HEK293T (cell line): ENCODE measurements around the gene MMP2.

ENCODE experiments used
- CTCF ChIA-PET: fragments of 350-600 bp; formaldehyde crosslinking; extraction: SDS; loops from one replicate; lab custom pipeline; 2021; ENCODE audit warnings: antibody characterized with exemption, inconsistent platforms; lab: Yijun Ruan, JAX
- POLR2A ChIA-PET: fragments of 350-600 bp; formaldehyde crosslinking; extraction: SDS; loops from one replicate; lab custom pipeline; 2020; ENCODE audit warnings: antibody characterized with exemption, inconsistent platforms; lab: Yijun Ruan, JAX
- DNase-seq: peaks from one replicate; pipeline ENCODE4 v3.0.0; 2012; ENCODE audit warnings: mixed read lengths; ENCODE audit errors: extremely low spot score
- ARNT ChIP-seq: fragments of 450-650 bp; IDR thresholded peaks from 2 replicates; pipeline ENCODE4 v1.6.1; 2017; ENCODE audit warnings: mild to moderate bottlenecking
- BHLHE40 ChIP-seq: fragments of 450-650 bp; IDR thresholded peaks from 2 replicates; pipeline ENCODE4 v1.6.1; 2016; ENCODE audit warnings: mild to moderate bottlenecking, moderate library complexity, borderline replicate concordance
- CTBP1 ChIP-seq: fragments of 450-650 bp; IDR thresholded peaks from 2 replicates; pipeline ENCODE4 v1.6.1; 2016; ENCODE audit warnings: borderline replicate concordance
- ELF4 ChIP-seq: fragments of 450-650 bp; IDR thresholded peaks from 2 replicates; pipeline ENCODE4 v1.6.1; 2017; ENCODE audit warnings: antibody characterized with exemption
- FOXA1 ChIP-seq: fragments of 450-650 bp; IDR thresholded peaks from 2 replicates; pipeline ENCODE4 v1.6.1; 2016; ENCODE audit warnings: mild to moderate bottlenecking
- FOXK2 ChIP-seq: fragments of 450-650 bp; IDR thresholded peaks from 2 replicates; pipeline ENCODE4 v1.6.1; 2016; ENCODE audit warnings: mild to moderate bottlenecking
- FOXM1 ChIP-seq: fragments of 450-650 bp; IDR thresholded peaks from 2 replicates; pipeline ENCODE4 v1.6.1; 2017; ENCODE audit warnings: mild to moderate bottlenecking, borderline replicate concordance
- HDGF ChIP-seq: fragments of 450-650 bp; IDR thresholded peaks from 2 replicates; pipeline ENCODE4 v1.6.1; 2017; ENCODE audit warnings: antibody characterized with exemption, borderline replicate concordance
- L3MBTL2 ChIP-seq: fragments of 450-650 bp; conservative IDR thresholded peaks from 2 replicates; pipeline ENCODE4 v1.6.1; 2016; ENCODE audit warnings: mild to moderate bottlenecking
- LEF1 ChIP-seq: fragments of 450-650 bp; IDR thresholded peaks from 2 replicates; pipeline ENCODE4 v1.6.1; 2017; ENCODE audit warnings: mild to moderate bottlenecking, borderline replicate concordance
- NFRKB ChIP-seq: fragments of 450-650 bp; IDR thresholded peaks from 2 replicates; pipeline ENCODE4 v1.6.1; 2016; ENCODE audit warnings: mild to moderate bottlenecking, moderate library complexity
- SP1 ChIP-seq: fragments of 450-650 bp; IDR thresholded peaks from 2 replicates; pipeline ENCODE4 v1.6.1; 2017
- SUZ12 ChIP-seq: fragments of 450-650 bp; IDR thresholded peaks from 2 replicates; pipeline ENCODE4 v1.6.1; 2016; ENCODE audit warnings: mild to moderate bottlenecking
- TARDBP ChIP-seq: fragments of 450-650 bp; IDR thresholded peaks from 2 replicates; pipeline ENCODE4 v1.6.1; 2016
- ZNF384 ChIP-seq: fragments of 450-650 bp; IDR thresholded peaks from 2 replicates; pipeline ENCODE4 v1.6.1; 2016
- TF ChIP-seq, protein P1 (sequence below): fragments of 450-650 bp; IDR thresholded peaks from 2 replicates; pipeline ENCODE4 v1.6.1; 2016

MMP2 gene

DNA sequence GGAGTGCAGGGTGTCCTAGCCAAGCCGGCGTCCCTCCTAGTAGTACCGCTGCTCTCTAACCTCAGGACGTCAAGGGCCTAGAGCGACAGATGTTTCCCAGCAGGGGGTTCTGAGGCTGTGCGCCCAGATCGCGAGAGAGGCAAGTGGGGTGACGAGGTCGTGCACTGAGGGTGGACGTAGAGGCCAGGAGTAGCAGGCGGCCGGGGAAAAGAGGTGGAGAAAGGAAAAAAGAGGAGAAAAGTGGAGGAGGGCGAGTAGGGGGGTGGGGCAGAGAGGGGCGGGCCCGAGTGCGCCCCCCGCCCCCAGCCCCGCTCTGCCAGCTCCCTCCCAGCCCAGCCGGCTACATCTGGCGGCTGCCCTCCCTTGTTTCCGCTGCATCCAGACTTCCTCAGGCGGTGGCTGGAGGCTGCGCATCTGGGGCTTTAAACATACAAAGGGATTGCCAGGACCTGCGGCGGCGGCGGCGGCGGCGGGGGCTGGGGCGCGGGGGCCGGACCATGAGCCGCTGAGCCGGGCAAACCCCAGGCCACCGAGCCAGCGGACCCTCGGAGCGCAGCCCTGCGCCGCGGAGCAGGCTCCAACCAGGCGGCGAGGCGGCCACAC lies at the start of gene MMP2:
Gene MMP2 (plus strand): TSS at position 372 of the 603 bp plus-strand sequence. CDS start 282 bp downstream, outside the sequence.
- ChIA-PET CTCF (interaction anchor here (0.6 kb wide), 1 partner anchor 224 kb away, joined by 3 read pairs; no protein-coding TSS in a partner anchor), POLR2A (no interaction called here)
- DNase-seq = no peak
- TF ChIP-seq HDGF (no peak), FOXK2 (no peak), L3MBTL2 (no peak), FOXA1 (no peak), ELF4 (no peak), SUZ12 (no peak), LEF1 (no peak), TARDBP (no peak), CTBP1 (no peak), SP1 (no peak)

- DNase-seq = no peak
- POLR2A ChIA-PET = no interaction called here
- no peak for TF ChIP-seq L3MBTL2
- TF ChIP-seq FOXA1 = no peak
- TF ChIP-seq NFRKB = no peak
- TF ChIP-seq ARNT = no peak
- no peak for TF ChIP-seq ZNF384
- no peak for TF ChIP-seq TARDBP
- no peak for TF ChIP-seq ELF4
- TF ChIP-seq CTBP1 = no peak
- TF ChIP-seq LEF1 = no peak
- TF ChIP-seq SUZ12 = no peak
- no peak for TF ChIP-seq SP1
- TF ChIP-seq FOXK2 = no peak
- TF ChIP-seq BHLHE40 = no peak
- TF ChIP-seq, protein P1, sequence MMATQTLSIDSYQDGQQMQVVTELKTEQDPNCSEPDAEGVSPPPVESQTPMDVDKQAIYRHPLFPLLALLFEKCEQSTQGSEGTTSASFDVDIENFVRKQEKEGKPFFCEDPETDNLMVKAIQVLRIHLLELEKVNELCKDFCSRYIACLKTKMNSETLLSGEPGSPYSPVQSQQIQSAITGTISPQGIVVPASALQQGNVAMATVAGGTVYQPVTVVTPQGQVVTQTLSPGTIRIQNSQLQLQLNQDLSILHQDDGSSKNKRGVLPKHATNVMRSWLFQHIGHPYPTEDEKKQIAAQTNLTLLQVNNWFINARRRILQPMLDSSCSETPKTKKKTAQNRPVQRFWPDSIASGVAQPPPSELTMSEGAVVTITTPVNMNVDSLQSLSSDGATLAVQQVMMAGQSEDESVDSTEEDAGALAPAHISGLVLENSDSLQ = no peak
- CTCF ChIA-PET = no interaction called here
Measured at GRCh38 chr16:55433030-55433429, 46.0 kb upstream of the MMP2 start.

GRCh38 chr16:55433535-55433934 lies 45.5 kb upstream of the MMP2 start:
- no peak for DNase-seq
- CTCF ChIA-PET = no interaction called here
- TF ChIP-seq FOXM1 (no peak), L3MBTL2 (no peak), BHLHE40 (no peak)
- TF ChIP-seq, protein P1 = no peak
- POLR2A ChIA-PET = no interaction called here

GRCh38 chr16:55434000-55434399 lies 45.0 kb upstream of the MMP2 start:
- no peak for TF ChIP-seq FOXA1
- TF ChIP-seq L3MBTL2 = no peak
- TF ChIP-seq LEF1 = no peak
- no peak for TF ChIP-seq ELF4
- TF ChIP-seq FOXK2 = no peak
- no peak for TF ChIP-seq ARNT
- TF ChIP-seq SP1 = no peak
- no peak for TF ChIP-seq FOXM1
- TF ChIP-seq, protein P1 = no peak
- TF ChIP-seq ZNF384 = no peak
- no peak for TF ChIP-seq HDGF
- TF ChIP-seq SUZ12 = no peak
- no peak for TF ChIP-seq NFRKB
- TF ChIP-seq BHLHE40 = no peak
- no peak for TF ChIP-seq CTBP1
- TF ChIP-seq TARDBP = no peak
- POLR2A ChIA-PET = no interaction called here
- no peak for DNase-seq
- CTCF ChIA-PET = no interaction called here

GRCh38 chr16:55435387-55435786 lies 43.6 kb upstream of the MMP2 start:
- no peak for DNase-seq
- no peak for TF ChIP-seq SUZ12
- no peak for TF ChIP-seq BHLHE40
- no peak for TF ChIP-seq ARNT
- no peak for TF ChIP-seq LEF1
- TF ChIP-seq FOXM1 = no peak
- TF ChIP-seq NFRKB = no peak
- TF ChIP-seq L3MBTL2 = no peak
- no peak for TF ChIP-seq HDGF
- no peak for TF ChIP-seq TARDBP
- no peak for TF ChIP-seq ZNF384
- TF ChIP-seq, protein P1 = no peak
- TF ChIP-seq ELF4 = no peak
- no peak for TF ChIP-seq FOXK2
- no peak for TF ChIP-seq FOXA1
- no peak for TF ChIP-seq CTBP1
- ChIA-PET POLR2A (no interaction called here), CTCF (no interaction called here)

- no peak for DNase-seq
- TF ChIP-seq FOXM1 = no peak
- no peak for TF ChIP-seq ARNT
- TF ChIP-seq SP1 = no peak
- no peak for TF ChIP-seq SUZ12
- no peak for TF ChIP-seq ZNF384
- TF ChIP-seq CTBP1 = no peak
- TF ChIP-seq, protein P1 = no peak
- TF ChIP-seq BHLHE40 = no peak
- no peak for TF ChIP-seq LEF1
- no peak for TF ChIP-seq ELF4
- POLR2A ChIA-PET = no interaction called here
- CTCF ChIA-PET = no interaction called here
Measured at GRCh38 chr16:55436587-55436986, 42.4 kb upstream of the MMP2 start.
